AG08396 (cell line): ENCODE measurements around the gene SLC5A1.

Experiments used
- DNase-seq: peaks from one replicate; pipeline ENCODE4 v3.0.0; 2012; ENCODE audit warnings: low spot score, mixed read lengths

The SLC5A1 gene

DNA sequence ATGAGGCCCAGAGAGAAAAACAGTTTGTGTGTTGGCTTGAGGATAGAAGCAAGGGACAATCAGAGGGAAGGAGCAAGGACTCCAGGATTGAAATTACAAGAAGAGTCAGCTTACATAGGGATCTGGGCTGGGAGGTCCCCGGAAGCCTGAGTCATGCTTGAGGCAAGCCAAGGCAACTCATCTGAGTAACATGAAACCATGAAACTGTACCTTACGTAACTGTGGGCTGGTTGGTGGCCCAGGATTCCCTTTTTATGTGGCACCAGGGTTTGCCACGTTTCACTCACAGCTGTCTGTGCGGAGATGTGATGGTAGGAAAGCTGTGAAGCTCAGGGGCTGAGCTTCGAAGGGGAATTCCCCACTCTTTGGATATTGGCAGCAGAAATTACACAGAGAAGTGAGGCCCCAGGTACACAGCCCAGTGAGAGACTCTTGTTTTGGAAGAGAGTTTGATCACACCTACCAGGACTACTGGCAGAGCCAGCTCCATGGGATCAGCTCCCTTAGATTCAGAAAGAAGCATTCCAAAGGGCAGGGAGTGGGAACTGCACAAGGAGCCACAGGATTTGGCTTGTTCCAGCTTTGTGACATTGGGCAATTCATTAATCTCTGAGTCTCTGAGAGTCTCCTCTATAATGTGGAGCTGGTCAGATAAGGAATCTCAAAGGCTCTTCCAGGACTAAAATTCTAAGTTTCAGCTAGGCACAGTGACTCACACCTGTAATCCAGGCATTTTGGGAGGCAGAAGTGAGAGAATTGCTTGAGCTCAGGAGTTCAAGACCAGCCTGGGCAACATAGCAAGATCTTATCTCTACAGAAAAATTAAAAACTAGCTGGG lies 7.8 kb downstream of the SLC5A1 start:
- DNase-seq, result peak; percentile 79

DNA sequence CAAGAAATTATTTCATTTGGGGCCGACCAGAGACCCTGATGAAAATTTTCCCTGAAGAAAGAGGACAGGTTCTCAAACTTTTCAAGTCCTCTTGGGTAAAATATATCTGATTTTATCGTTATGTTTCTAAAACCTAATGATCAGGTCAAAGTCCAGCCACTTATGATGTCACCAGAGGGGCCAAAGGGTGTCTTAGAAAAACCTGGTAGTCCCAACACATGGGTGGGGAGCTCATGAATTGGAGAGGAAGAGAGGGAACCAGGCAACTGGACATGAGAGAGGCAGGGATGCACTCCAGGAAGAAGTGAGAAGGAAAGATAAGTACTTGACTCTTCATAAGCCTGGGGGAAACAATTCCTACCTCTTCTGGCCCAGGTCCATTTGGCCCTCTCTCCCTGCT lies 9.2 kb downstream of the SLC5A1 start:
- DNase-seq, result no peak

DNA sequence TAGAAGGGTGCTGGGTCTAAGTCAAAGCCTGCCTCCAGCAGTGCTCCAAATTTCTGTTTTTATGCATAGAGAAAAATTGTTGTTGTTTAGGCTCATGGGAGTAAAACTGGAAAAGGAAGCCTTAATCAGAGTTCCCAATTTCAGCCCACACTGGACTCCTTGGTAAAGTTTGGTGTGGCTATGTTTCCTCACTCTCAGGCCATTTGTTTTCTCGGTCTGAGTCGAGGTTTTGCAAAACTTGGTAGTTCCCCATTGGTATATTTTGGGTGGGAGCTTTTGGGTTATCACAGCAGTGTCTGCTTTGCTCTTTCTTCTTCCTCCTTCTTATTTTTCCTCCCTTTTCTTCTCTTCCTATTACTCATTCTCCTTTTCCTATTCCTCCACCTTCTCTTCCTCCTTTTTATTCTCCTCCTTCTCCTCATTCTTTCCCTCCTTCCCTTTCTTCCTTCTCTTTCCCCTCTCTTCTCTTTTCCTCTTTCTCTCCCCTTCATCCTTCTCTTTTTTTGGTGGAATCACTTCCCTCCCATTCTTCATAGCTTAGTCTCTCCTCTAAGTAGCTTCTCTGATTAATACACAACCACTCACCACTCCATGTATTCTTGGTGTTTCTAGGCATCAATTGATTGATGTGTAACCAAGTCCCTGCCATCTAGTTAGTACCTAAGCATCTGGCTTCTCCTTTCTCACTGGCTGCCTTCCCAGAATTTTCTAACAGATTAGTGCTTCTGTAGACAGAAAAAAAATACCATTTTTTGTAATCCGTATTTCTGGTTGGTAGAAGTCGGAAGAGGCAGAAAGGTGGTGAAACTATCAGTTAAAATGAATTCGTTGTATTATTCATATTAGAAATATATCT lies 10.1 kb downstream of the SLC5A1 start:
- DNase-seq, result no peak

DNA sequence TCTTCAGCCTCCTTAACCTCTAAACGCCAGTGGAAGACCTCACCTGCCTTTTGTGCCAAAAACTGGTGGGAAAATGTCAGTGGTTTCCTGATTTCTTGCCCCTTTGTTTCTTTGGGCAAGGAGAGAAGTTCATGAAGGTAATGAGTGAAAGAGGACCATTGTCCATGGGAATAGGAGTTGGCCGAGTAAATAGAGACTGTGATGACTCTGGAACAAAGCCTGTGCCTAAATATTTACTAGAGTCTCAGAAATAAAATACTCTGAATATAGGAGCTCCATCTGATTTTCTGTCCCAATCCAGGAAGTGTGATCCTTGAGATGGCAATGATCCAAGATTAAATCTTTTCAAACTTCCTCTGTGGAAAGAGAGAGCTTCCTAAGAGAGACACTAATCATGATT lies 12.0 kb downstream of the SLC5A1 start:
- no peak for DNase-seq

DNA sequence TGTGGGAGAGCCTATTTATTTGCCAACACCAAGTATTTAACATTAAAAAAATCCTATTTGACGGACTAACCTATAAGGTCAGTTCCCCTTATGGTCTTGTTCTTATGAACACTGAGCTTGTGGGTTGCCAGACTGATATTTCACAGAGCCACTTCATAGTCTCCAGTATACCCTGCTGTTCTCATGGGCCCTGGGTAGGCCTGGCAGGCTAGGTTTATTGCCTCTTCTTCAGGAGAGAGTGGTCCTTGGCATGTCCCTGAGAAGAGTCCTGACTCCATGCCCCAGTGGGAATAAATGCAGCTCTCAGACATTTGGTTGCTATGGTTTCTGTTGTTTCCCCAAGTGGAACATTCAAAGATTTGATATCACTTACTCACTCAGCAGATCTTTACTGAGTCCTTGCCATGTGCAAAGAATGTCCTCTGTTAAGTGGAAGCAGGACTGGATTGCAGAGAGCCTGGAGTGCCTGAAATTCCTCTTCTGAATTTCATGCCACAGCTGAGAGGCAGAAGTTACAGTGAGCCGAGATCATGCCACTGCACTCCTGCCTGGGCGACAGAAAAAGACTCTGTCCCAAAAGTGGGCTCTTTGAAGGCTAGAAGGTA lies 15.7 kb downstream of the SLC5A1 start:
- no peak for DNase-seq

DNA sequence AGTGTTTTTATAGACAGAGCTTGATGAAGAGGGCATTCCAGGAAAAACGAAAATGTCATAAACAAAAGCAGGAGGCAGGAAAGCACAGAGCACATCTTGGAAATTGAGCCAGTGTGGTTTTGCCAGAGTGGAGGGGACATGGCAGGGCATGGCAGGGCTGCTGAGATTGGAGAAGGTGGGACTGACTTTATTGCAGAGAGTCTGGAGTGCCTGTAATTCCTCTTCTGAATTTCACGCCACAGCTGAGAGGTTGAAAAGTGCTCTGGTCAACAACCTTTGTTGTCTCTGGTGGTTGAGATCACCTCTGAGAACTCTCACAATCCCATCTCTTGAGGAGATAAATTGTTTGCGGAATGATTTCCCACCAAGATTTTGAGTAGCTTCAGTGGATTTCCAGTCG lies 16.4 kb downstream of the SLC5A1 start:
- DNase-seq, result no peak

DNA sequence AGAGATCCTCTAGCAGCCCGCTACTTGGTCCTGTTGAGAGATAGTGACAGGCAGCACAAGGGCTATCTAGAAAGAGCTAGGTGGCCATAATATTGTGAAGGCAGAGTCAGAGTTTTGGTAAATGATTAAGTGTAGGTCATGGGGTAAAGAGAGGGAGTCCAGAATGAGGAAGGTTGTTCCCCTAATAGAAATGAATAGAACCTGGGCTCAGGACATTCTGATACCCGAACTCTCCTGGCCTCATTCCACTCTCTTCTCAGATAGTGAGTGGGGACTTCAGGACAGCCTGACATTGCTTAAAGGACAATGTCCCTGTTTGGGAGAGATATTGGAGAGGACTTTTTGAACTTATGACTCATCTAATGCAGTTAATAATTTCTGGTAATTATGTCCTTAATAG lies 20.6 kb downstream of the SLC5A1 start:
- DNase-seq, result no peak

DNA sequence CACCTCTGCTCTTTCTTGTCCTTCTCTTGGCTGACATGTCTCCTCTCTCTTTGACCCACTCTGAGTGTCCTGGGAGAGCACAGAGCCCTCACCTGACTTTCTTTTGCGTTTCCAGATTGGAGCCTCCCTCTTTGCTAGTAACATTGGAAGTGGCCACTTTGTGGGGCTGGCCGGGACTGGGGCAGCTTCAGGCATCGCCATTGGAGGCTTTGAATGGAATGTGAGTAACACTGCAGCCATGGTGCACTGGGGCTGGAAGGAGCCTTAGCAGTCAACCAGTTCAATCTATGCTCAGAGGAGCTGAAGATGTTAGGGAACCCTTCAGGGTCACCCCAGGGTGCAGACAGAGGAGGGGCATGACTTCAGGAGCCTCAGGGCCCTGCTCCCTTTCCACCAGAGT lies 23.8 kb downstream of the SLC5A1 start:
- no peak for DNase-seq

DNA sequence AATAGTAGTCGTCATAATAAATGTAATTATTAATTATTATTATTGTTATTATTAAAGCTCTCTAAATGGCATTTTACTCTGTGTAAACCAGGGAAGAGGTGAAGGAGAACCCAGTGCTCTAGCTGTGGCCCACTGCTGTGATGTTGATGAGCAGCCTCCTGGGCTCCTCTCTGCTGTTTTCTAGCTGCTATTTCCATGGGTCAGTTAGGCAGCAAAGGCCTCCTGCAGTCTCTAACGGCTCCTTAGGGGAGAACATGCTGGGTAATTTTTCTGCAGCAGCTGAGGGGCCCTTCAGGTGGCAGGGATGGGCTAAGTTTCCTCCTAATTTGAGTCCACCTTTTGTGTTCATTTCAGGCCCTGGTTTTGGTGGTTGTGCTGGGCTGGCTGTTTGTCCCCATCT lies 24.6 kb downstream of the SLC5A1 start:
- DNase-seq, result no peak

DNA sequence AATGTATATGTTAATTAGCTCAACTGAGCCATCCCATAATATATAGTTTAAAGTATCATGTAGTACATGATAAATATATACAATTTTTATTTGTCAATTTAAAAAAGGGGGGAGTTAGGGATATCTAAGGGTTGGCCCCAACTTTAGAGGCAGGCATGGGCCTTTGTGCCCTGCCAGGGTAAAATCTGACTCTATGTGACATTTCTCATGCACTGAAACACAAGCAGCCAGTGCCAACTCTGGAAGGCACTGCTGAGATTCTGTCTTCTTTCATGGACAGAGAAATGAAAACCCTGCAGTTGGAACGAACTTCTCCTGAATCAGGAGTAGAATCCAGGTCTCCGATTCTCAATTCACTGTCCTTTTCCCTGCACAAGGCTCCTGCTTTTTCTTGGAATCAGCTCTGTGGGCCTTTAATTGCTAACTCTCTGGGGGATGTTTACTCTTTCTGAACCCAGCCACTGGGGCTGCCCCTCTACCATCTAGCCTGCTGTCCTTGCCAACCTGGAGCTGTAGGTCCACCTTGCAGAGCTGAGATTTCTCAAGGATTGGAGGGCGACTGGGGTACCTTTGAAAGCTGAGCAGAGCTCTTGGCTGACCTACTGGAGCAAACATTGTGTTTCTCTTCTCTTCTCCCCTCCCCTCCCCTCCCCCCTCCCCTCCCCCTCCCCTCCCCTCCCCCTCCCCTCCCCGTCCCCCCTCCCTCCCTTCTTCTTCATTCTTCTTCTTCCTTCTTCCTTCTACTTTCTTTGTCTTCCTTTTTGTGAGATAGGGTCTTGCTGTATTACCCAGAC lies 26.7 kb downstream of the SLC5A1 start:
- no peak for DNase-seq

DNA sequence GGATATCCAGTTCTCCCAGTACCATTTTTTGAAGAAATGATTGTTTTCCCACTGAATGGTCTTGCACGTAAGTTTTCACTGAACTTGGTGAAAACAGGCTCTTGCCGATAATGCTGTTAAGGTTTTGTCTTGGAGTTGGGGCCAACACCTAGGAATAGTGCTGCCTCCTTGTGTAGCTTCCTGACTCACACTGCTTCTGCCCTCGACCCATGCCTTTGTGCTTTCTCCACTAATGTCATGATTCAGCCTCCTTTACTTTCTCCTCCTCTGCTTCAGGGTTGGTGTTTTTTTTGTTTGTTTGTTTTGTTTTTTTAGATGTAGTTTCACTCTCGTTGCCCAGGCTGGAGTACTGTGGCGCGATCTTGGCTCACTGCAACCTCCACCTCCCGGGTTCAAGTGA lies 30.2 kb downstream of the SLC5A1 start:
- no peak for DNase-seq

DNA sequence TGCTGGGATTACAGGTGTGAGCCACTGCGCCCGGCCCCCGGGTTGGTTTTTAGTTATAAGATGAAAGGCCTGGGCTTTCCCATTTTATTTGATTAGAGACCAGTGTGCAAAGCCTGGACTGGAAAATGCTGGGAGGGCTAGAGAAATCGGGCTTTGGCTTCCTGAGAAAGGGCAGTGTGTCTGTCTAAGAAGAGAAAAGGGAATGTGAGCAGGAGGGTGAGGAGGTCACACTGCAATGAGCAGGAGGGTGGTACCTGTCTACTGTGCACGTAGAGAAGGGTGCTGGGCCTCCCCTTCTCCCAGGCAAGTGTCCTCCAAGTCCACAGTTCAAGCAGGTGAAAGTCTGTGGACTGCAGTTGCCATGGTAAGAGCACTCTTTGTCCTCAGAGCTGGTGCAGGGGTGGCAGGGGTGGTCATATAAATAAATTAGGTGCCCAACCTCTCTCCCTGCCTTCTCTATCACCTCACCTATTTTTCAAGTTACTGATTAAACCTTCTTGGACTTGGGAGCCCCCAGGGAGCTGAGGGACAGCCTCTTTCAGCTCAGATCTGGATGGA lies 30.8 kb downstream of the SLC5A1 start:
- DNase-seq, result no peak

DNA sequence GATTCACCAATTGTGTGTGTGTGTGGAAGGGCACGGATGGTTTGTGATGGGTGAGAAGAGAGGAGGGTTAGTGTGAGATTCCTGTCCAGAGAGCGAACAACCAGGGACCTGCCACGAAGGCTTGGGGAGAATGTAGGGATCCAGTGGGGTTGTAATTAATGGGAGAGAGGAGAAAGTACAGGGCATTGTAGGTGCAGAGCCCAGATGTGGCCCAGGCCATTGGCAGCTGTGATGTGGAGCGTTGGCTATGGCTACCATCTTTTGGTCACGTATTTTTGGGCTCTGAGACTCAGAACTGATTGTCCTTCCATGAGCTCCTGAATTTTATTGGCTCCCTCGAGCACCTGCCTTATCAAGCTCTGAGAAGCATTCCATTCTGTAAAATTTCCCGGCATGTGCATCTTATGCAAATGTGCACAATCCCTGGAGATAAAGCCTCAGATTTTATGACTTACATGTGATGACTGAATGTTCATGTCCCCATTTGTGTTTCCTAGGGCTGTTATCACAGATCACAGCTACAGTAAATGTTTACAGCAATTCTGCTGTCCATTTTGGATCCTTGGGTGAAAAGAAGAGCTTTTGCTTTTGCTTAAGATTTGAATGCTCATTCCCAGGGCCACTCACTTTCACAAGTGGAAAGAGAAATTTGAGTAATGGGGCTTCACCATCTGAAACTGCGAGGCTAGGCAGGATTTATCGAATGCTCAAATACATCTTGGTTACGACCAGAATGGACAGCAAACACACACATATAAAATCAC lies 33.1 kb downstream of the SLC5A1 start:
- DNase-seq, result no peak

DNA sequence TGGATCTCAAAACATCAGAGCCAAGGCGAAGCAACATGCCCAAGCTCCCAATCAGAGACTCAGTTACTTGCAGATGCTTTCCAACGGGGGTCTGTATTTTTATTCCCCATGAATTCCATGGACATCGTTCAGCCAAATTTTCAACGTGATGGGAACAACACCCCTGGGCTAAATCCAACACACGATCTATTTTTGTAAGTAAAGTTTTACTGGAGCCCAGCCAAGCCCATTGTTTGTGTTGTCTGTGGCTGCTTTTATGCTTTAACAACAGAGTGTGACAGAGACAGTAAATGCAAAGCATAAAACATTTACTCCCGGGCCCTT lies 33.7 kb downstream of the SLC5A1 start:
- no peak for DNase-seq

DNA sequence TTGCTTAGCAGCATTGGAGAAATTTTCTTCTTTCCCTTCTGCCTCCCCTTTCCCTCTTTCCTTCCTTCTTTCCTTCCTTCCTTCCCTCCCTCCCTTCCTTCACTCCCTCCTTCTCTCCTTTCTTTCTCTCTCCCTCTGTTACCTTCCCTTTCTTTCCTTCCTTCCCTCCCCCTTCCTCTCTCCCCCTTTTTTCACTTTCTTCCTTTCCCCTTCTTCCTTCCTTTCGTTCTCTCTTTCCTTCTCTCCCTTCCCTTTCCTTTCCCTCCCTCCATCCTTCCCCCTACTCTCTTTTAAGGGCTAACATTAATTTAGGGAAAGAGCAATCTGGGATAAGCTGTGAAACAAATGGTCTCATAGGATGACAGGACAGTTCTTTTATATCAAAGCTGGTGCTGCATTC lies 34.1 kb downstream of the SLC5A1 start:
- no peak for DNase-seq

DNA sequence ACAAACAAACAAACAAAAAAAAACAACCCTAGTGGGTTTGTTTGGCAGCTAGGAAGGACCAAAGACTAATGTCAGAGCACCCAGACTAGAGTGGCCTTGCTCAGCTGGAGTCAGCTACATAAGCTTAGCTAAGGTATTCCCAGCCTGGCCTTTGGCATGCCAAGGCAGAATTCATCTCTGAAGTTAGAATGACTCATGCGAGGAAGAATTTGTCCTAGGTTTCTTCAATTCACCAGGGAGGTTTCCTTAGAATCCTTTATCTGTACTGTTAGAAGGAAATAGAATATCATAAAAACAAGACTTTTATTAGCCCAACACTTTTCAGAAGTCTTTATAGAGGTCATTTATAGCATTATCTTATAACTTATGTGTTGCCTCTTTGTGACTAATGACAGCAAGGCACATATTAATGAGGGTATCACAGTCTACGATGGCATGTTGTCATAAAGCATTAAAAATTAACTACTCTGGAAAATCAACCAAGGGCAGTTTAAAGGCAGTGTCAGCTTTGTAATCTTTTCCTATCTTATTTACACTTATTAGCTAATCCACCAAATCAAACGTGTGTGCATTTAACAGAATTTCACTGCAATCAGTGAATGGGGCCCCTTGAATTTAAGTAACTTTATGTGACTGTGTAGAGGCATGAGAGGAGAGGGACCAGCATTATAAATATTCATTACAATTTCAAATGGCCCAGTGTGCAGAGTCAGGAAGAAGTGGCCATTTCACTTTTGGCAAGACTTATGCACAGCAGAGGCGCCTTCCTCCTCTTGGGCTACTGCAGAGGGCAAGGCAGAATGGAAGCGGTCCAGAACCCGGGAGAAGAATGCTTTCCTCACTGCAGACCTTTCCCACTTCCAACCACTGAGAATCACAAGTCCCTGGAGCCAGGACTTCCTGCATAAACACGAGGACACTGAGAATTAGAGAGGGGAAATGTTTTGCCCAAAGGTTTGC lies 36.3 kb downstream of the SLC5A1 start:
- DNase-seq, result peak; percentile 69

DNA sequence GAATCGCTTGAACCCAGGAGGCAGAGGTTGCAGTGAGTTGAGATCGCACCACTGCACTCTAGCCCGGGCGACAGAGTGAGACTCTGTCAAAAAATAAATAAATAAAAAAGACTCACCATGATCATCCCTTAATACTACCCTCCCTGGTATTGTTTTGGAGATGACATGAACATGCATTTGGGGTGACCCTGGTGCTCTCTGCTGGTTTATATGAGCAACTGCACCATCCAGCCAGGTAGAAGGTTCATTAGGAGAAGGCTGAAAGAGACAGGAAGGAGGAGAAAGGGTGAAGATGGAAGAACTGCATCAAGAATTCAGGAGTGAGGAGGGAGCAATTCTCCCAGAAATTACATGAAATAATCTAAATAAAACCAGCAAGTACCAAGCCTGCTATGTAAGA lies 37.8 kb downstream of the SLC5A1 start:
- peak; percentile 52 for DNase-seq

DNA sequence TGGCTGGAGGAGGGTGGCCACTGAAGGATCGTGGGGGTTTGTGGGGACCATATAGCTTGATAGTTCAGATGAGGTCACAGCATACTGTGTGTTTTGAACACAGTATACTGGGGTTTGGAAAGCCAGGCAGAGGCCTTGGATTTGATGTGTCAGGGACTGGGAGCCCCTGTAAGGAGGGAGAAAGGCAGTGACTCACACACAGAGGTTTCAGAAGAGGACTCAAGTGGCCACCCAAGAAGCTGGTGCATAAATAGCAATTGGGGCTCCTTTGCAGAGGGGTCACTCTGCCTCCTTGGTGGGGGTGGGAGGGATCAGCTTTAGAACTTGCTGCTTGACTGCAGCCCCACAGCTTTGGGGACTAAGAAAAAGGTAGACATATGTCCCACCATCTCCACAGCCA lies 39.3 kb downstream of the SLC5A1 start:
- DNase-seq, result no peak

DNA sequence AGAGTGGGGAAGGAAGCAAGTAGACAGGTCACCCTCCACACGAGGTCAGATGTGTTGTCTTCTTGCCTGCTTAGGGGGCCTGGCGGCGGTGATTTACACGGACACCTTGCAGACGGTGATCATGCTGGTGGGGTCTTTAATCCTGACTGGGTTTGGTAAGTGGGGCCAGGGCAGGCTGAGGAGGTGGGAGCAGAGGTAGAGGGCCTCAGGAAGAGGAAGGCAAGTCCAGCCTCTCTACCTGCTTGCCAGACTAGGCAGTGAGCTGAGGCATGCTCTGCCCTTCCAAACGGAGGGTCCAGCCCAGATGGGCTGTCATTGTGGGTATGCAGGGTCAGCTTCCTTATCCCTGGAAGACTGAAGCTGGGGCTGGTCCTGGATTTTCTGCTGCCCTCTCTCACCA lies 39.9 kb downstream of the SLC5A1 start:
- no peak for DNase-seq

DNA sequence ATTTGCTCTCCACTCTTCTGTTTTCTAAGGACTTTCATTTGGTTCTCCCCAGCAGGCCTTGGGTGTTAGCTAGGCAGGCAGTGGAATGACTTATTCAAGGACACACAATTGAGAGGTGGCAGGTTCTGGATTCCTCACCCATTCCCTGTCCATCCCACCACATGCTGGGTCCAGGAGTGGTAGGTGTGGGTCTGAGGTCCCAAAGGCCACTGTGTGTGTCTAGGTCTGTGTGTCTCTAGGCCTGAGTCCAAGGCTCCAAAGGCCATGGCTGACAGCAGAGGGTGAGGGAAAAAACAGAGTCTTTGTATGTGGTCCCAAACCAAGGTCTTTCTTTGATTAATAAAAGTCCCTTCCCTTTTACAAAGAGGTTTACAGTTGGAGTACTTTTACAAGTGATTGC lies 40.8 kb downstream of the SLC5A1 start:
- no peak for DNase-seq
